Measurements from ENCODE around the gene L3MBTL2. TPM values are rescaled to one million over a fixed set of nuclear protein-coding genes. Genes with fewer than 3 reads are reported as not detected.

Gene L3MBTL2
- total and polyA plus RNA-seq, 9 of the 15 experiments (the other 6 are each of a cell fraction or from before 2014, with no cell fraction given), result 10.3 to 23.1 (median 18.6) TPM

DNA sequence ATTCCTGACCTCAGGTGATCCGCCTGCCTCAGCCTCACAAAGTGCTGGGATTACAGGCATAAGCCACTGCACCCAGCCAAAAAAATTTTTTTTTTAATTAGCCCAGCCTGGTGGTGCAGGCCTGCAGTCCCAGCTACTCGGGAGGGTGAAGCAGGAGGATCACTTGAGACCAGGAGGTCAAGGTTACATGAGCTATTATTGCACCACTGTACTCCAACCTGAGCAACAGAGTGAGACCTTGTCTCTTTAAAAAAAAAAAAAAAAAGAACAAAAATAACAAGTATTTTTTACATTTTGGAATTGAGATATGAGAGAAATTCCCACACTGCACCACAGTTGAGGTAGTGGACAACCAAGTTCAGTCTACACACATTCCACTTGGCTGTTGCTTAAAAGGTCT, 13.6 kb upstream of the L3MBTL2 start (continued):
- TF ChIP-seq PHB2 (IDR thresholded peaks at IDR 0.05; ENCODE audit: low read depth), result no peak

DNA sequence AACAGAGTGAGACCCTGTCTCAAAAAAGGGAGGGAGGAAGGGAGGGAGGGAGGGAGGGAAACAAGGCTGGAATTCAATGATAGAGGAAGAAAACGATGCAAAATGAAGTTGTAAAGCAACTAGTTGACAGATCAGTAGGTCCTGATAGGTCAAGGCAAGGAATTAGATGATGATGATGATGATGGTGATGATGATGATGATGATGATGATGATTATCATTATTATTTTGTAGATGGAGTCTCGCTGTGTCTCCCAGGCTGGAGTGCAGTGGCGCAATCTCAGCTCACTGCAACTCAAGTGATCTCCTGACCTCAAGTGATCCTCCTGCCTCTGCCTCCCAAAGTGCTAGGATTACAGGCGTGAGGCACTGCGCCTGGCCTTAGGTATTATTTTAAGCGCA, 11.3 kb upstream of the L3MBTL2 start:
- Histone ChIP-seq H3K27ac (ENCODE audit: extremely low read depth, low read depth, low read length) (no peak overlapping the region), H3K9ac (ENCODE audit: insufficient read depth in 1 of 2, low read depth in 2 of 2, low read length in 2 of 2) (no peak overlapping the region), H3K9me1 (ENCODE audit: control insufficient read depth, insufficient read depth, low read length) (no peaks in the 10 kb centered on the region), H2AFZ (ENCODE audit: low read depth, low read length) (no peak overlapping the region), H3K4me2 (ENCODE audit: insufficient read depth, low read length) (no peak overlapping the region), H3K9me3 (replicated peaks; ENCODE audit: control insufficient read depth, insufficient read depth, low read depth, low read length) (no peaks in the 10 kb centered on the region), H3K79me2 (ENCODE audit: control insufficient read depth, insufficient read depth, low read length) (no peaks in the 10 kb centered on the region), H3K36me3 (ENCODE audit: control insufficient read depth, insufficient read depth, low read length) (no peaks in the 10 kb centered on the region), H3K4me3 (no peak overlapping the region), H3K4me1 (replicated peaks in 1 of 2; ENCODE audit: control insufficient read depth in 2 of 2, insufficient read depth in 2 of 2, low read length in 2 of 2) (peaks cover 0 to 17% of the 10 kb centered on the region in 2 experiments; a peak in 3 of 5 replicates), H4K20me1 (replicated peaks; ENCODE audit: control insufficient read depth, insufficient read depth, low read length) (no peaks in the 10 kb centered on the region), H3K27me3 (ENCODE audit: control insufficient read depth in 2 of 2, insufficient read depth in 2 of 2, low read length in 2 of 2) (no peaks in the 10 kb centered on the region)
- no peak for ATAC-seq
- in situ Hi-C loops (cut with MboI) (no loop called here), intact Hi-C loops (cut with micrococcal nuclease) (no loop called here)
- BruUV-seq (replicated peaks), result no TSS peak
- DNase-seq (ENCODE audit: extremely low read depth in 1 of 4, low spot score in 3 of 4), result no peak
- FAIRE-seq, result no peak
- ChIA-PET CTCF (ENCODE audit: low intra/inter-chr PET ratio) (no interaction called here), POLR2A (no interaction called here)
- 49% methylated on average over 5 of the region's 6 CpGs for WGBS (ENCODE audit: insufficient coverage, low coverage, missing lambda C conversion rate)
- TF ChIP-seq, protein P1, sequence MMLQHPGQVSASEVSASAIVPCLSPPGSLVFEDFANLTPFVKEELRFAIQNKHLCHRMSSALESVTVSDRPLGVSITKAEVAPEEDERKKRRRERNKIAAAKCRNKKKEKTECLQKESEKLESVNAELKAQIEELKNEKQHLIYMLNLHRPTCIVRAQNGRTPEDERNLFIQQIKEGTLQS (IDR thresholded peaks at IDR 0.05), result no peak
- TF ChIP-seq, protein P1 (CRISPR knock-in tag; conservative IDR thresholded peaks at IDR 0.05), result no peak
- TF ChIP-seq, protein P2, sequence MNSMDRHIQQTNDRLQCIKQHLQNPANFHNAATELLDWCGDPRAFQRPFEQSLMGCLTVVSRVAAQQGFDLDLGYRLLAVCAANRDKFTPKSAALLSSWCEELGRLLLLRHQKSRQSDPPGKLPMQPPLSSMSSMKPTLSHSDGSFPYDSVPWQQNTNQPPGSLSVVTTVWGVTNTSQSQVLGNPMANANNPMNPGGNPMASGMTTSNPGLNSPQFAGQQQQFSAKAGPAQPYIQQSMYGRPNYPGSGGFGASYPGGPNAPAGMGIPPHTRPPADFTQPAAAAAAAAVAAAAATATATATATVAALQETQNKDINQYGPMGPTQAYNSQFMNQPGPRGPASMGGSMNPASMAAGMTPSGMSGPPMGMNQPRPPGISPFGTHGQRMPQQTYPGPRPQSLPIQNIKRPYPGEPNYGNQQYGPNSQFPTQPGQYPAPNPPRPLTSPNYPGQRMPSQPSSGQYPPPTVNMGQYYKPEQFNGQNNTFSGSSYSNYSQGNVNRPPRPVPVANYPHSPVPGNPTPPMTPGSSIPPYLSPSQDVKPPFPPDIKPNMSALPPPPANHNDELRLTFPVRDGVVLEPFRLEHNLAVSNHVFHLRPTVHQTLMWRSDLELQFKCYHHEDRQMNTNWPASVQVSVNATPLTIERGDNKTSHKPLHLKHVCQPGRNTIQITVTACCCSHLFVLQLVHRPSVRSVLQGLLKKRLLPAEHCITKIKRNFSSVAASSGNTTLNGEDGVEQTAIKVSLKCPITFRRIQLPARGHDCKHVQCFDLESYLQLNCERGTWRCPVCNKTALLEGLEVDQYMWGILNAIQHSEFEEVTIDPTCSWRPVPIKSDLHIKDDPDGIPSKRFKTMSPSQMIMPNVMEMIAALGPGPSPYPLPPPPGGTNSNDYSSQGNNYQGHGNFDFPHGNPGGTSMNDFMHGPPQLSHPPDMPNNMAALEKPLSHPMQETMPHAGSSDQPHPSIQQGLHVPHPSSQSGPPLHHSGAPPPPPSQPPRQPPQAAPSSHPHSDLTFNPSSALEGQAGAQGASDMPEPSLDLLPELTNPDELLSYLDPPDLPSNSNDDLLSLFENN (IDR thresholded peaks at IDR 0.05; ENCODE audit: low read depth in 2 of 2, low read length in 2 of 2), result no peak
- TF ChIP-seq, protein P3, sequence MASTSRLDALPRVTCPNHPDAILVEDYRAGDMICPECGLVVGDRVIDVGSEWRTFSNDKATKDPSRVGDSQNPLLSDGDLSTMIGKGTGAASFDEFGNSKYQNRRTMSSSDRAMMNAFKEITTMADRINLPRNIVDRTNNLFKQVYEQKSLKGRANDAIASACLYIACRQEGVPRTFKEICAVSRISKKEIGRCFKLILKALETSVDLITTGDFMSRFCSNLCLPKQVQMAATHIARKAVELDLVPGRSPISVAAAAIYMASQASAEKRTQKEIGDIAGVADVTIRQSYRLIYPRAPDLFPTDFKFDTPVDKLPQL (IDR thresholded peaks at IDR 0.05; ENCODE audit: extremely low read depth, insufficient read length), result no peak
- TF ChIP-seq ZNF57 (CRISPR knock-in tag; IDR thresholded peaks at IDR 0.05) (no peak), PHB2 (IDR thresholded peaks at IDR 0.05; ENCODE audit: low read depth) (no peak), ZZZ3 (IDR thresholded peaks at IDR 0.05) (no peak), ZNF780A (CRISPR knock-in tag; IDR thresholded peaks at IDR 0.05) (no peak), BCLAF1 (IDR thresholded peaks at IDR 0.05; ENCODE audit: borderline replicate concordance in 1 of 2, control insufficient read depth in 1 of 2, low read depth in 2 of 2, low read length in 1 of 2) (no peak), SRSF3 (IDR thresholded peaks at IDR 0.05; ENCODE audit: insufficient read depth, low read length) (no peak), NR3C1 (CRISPR knock-in tag; IDR thresholded peaks at IDR 0.05) (no peak), SMAD3 (CRISPR knock-in tag; conservative IDR thresholded peaks at IDR 0.05) (no peak)

Data from K562 (cell line).